Measurements from ENCODE around the gene ARID1A. TPM values are rescaled to one million over a fixed set of nuclear protein-coding genes. Genes with fewer than 3 reads are reported as not detected.

Gene ARID1A
- total RNA-seq, 4 donors from 2014 or later: 53.3 to 77.2 (median 54.9) TPM

GRCh38 chr1:26785611-26786436, 90.0 kb downstream of the ARID1A start:
- TF ChIP-seq CTCF (IDR thresholded peaks at IDR 0.05) (no peak), POLR2A (IDR thresholded peaks at IDR 0.05) (no peak)
- DNase-seq (ENCODE audit: low spot score in 2 of 2): peak in 1 of 2 donors; percentile 40
- intact Hi-C loops (cut with DNase I; ENCODE audit: low total_unique reads): loop anchor here (10.0 kb wide), 1 partner anchor 91 kb away; the partner anchor contains the start of gene ARID1A
- 66 to 68% methylated on average over 5 of the region's 5 CpGs for WGBS, 2 donors
- no peak overlapping the region for H3K4me3 ChIP-seq (ENCODE audit: low read depth, poor library complexity, severe bottlenecking)

DNA sequence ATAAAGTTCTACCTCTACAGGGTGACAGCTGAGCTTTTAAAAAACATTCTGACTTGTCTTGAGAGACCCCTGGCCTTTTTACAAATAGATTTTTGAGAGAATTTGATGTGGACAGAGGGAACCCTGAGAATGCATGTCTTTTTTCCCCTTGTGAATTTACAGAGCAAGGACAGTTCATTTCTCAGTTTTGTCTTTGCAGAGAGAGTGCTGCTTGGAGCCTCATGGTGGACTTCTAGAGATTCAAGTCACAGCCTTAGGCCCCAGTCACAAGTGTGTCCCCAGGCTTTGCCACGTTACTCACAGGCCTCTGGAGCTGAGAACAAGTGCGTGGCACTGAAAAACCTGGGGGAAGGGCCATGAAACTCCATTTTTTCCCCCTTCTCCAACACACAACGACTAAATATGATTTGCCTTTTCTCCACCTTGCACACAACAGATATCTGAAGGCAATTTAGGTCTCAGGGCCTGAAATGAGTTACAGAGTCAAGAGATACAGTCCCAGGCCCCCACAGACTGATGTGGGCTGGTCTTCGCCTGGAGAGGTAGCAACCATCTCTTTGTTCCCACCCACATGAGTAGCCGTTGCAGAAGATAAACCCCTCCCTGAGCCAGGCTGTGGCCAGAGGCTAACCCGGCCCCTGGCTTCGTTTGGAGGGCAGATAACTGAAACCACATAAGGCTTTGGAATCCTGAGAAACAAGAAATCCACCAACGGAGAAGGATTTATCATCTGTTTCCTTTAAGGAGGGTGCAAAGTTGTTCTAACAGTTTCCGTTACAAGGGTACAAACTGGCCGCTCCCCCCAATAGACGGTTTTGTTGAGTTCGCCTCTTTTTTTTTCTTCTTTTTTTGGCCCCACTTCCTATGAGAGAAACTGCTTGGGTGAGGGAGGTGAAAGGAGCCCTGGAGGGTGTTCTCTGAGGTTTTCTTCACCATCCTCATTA, 90.9 kb downstream of the ARID1A start:
- DNase-seq (ENCODE audit: low spot score in 2 of 2): peak; percentile 68 to 92
- intact Hi-C loops (cut with DNase I; ENCODE audit: low total_unique reads): loop anchor here (10.0 kb wide), 1 partner anchor 92 kb away; the partner anchor contains the start of gene ARID1A
- peak overlapping the region; percentile 69 for H3K4me3 ChIP-seq (ENCODE audit: low read depth, poor library complexity, severe bottlenecking)
- TF ChIP-seq CTCF (IDR thresholded peaks at IDR 0.05): no peak
- TF ChIP-seq POLR2A (IDR thresholded peaks at IDR 0.05): no peak
- WGBS, 2 donors: 3 to 6% methylated on average over 12 of the region's 12 CpGs

GRCh38 chr1:26787381-26787705, 91.5 kb downstream of the ARID1A start:
- WGBS, 2 donors: 0% methylated on average over 11 of the region's 11 CpGs
- intact Hi-C loops (cut with DNase I; ENCODE audit: low total_unique reads): loop anchor here (10.0 kb wide), 1 partner anchor 93 kb away; the partner anchor contains the start of gene ARID1A
- no peak for TF ChIP-seq POLR2A (IDR thresholded peaks at IDR 0.05)
- no peak for TF ChIP-seq CTCF (IDR thresholded peaks at IDR 0.05)
- peak overlapping the region; percentile 69 for H3K4me3 ChIP-seq (ENCODE audit: low read depth, poor library complexity, severe bottlenecking)
- no peak for DNase-seq (ENCODE audit: low spot score in 2 of 2)

DNA sequence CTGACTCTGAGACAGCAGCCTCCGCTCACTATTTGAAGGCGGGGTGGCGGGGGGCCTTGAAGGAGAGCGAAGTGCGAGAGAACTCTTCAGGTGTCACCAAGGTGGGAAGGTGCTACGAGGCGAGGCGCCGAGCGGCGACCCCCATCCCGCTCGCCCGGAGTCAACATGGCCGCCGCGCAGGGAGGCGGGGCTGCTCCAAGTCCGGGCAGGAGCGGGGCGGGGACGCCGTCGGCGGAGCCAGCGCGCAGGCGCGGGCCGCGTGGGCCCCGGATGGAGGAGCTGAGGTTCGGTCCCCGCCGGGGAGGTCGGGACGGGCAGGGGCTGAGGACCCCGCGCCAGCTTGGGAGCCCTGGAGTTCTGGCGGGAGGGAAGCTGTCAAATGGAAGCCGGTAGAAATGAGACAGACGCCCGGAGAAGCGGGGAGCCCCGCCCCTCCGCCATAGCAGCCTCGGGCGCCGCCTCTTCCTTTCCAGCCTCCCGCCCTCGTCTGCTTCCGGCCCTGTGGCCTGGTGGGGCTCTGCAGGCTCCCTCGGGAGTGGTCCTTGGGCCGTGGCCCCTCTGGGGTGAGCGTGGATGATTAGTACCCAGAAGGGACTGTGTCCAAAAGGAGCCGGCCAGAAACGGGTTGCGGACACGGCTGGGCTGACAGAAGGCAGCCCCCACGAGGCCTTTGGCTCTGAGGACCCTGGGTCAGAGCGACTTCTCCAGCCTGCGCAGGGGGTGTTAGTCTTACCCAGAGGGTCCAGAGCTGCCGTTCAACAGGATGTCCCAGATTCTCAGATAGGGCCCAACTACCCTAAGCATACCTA, 92.1 kb downstream of the ARID1A start, which contains the start of gene PIGV:
PIGV (plus strand) TSS at position 245 of the 809 bp plus-strand sequence. CDS start 2,866 bp downstream, outside the sequence.
- TF ChIP-seq CTCF (IDR thresholded peaks at IDR 0.05): no peak
- TF ChIP-seq POLR2A (IDR thresholded peaks at IDR 0.05): peak in 1 of 2 donors; percentile 46
- DNase-seq (ENCODE audit: low spot score in 2 of 2): peak; percentile 82 to 97
- intact Hi-C loops (cut with DNase I; ENCODE audit: low total_unique reads): loop anchor here (10.0 kb wide), 1 partner anchor 93 kb away; the partner anchor contains the start of gene ARID1A
- WGBS, 2 donors: 0 to 1% methylated on average over 19 to 42 of the region's 63 CpGs
- peak within 1 kb of the TSS; percentile 69 for H3K4me3 ChIP-seq (ENCODE audit: low read depth, poor library complexity, severe bottlenecking)

DNA sequence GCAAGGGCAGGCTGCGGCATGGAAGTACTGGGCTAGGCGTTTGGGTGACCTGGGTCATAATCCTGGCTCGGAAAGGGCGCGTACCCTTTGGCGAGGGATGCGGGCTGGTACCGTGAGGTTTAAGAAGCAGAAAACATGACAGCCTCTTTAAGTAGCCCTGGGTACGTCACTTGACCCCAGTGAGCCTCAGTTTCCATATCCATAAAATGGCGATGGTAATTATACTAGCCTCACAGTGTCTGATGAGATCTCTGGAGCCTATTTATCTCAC, 92.6 kb downstream of the ARID1A start:
- WGBS, 2 donors: 1% methylated on average over 9 to 10 of the region's 10 CpGs
- intact Hi-C loops (cut with DNase I; ENCODE audit: low total_unique reads): loop anchor here (10.0 kb wide), 1 partner anchor 94 kb away; the partner anchor contains the start of gene ARID1A
- no peak for TF ChIP-seq CTCF (IDR thresholded peaks at IDR 0.05)
- no peak for TF ChIP-seq POLR2A (IDR thresholded peaks at IDR 0.05)
- DNase-seq (ENCODE audit: low spot score in 2 of 2): no peak
- H3K4me3 ChIP-seq (ENCODE audit: low read depth, poor library complexity, severe bottlenecking): peak overlapping the region; percentile 69
